Measurements from ENCODE around the gene EDDM3A.
"Not testable (repeated sequence)": the region's sequence is repeated elsewhere in the genome, so short reads cannot be mapped to it uniquely, and the experiment has no call there.

The EDDM3A gene

GRCh38 chr14:20712904-20713303 is 32.8 kb upstream of the EDDM3A start:
- H3K9me3 Mint-ChIP-seq, result no peaks in the 10 kb centered on the region
- H3K36me3 Mint-ChIP-seq (ENCODE audit: low read depth), result no peaks in the 10 kb centered on the region
- peaks cover 7% of the 10 kb centered on the region for H3K27me3 Mint-ChIP-seq (ENCODE audit: low read depth)
- TF ChIP-seq, protein P1, sequence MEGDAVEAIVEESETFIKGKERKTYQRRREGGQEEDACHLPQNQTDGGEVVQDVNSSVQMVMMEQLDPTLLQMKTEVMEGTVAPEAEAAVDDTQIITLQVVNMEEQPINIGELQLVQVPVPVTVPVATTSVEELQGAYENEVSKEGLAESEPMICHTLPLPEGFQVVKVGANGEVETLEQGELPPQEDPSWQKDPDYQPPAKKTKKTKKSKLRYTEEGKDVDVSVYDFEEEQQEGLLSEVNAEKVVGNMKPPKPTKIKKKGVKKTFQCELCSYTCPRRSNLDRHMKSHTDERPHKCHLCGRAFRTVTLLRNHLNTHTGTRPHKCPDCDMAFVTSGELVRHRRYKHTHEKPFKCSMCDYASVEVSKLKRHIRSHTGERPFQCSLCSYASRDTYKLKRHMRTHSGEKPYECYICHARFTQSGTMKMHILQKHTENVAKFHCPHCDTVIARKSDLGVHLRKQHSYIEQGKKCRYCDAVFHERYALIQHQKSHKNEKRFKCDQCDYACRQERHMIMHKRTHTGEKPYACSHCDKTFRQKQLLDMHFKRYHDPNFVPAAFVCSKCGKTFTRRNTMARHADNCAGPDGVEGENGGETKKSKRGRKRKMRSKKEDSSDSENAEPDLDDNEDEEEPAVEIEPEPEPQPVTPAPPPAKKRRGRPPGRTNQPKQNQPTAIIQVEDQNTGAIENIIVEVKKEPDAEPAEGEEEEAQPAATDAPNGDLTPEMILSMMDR (IDR thresholded peaks at IDR 0.05; ENCODE audit: unreplicated experiment in 3 of 3), result no peak
- no peak overlapping the region for H3K4me3 Mint-ChIP-seq
- no peak overlapping the region for H3K27ac Mint-ChIP-seq
- H3K4me1 Mint-ChIP-seq, result peaks cover 8% of the 10 kb centered on the region

GRCh38 chr14:20714593-20715250 is 31.0 kb upstream of the EDDM3A start:
- TF ChIP-seq, protein P1 (IDR thresholded peaks at IDR 0.05; ENCODE audit: unreplicated experiment in 3 of 3), result no peak
- no peak overlapping the region for H3K4me3 Mint-ChIP-seq
- peaks cover 8% of the 10 kb centered on the region for H3K27me3 Mint-ChIP-seq (ENCODE audit: low read depth)
- no peak overlapping the region for H3K27ac Mint-ChIP-seq
- H3K36me3 Mint-ChIP-seq (ENCODE audit: low read depth), result no peaks in the 10 kb centered on the region
- peaks cover 8% of the 10 kb centered on the region for H3K4me1 Mint-ChIP-seq
- no peaks in the 10 kb centered on the region for H3K9me3 Mint-ChIP-seq

GRCh38 chr14:20719777-20720176 is 25.9 kb upstream of the EDDM3A start:
- TF ChIP-seq, protein P1 (IDR thresholded peaks at IDR 0.05; ENCODE audit: unreplicated experiment in 3 of 3), result no peak
- Mint-ChIP-seq H3K27ac (peak overlapping the region; percentile 10 to 94 (median 81)), H3K4me1 (peaks cover 3% of the 10 kb centered on the region), H3K36me3 (ENCODE audit: low read depth) (no peaks in the 10 kb centered on the region), H3K9me3 (no peaks in the 10 kb centered on the region), H3K27me3 (ENCODE audit: low read depth) (peaks cover 11% of the 10 kb centered on the region), H3K4me3 (no peak overlapping the region)

- H3K4me3 Mint-ChIP-seq, result no peak overlapping the region
- H3K36me3 Mint-ChIP-seq (ENCODE audit: low read depth), result no peaks in the 10 kb centered on the region
- no peak overlapping the region for H3K27ac Mint-ChIP-seq
- H3K4me1 Mint-ChIP-seq, result no peaks in the 10 kb centered on the region
- TF ChIP-seq, protein P1 (IDR thresholded peaks at IDR 0.05; ENCODE audit: unreplicated experiment in 3 of 3), result no peak
- H3K27me3 Mint-ChIP-seq (ENCODE audit: low read depth), result peaks cover 7% of the 10 kb centered on the region
- H3K9me3 Mint-ChIP-seq, result no peaks in the 10 kb centered on the region
Observed at GRCh38 chr14:20720741-20721140, 24.9 kb upstream of the EDDM3A start.

- peaks cover 7% of the 10 kb centered on the region for H3K27me3 Mint-ChIP-seq (ENCODE audit: low read depth)
- TF ChIP-seq, protein P1 (IDR thresholded peaks at IDR 0.05; ENCODE audit: unreplicated experiment in 3 of 3), result no peak
- no peak overlapping the region for H3K27ac Mint-ChIP-seq
- H3K36me3 Mint-ChIP-seq (ENCODE audit: low read depth), result no peaks in the 10 kb centered on the region
- H3K4me1 Mint-ChIP-seq, result no peaks in the 10 kb centered on the region
- no peaks in the 10 kb centered on the region for H3K9me3 Mint-ChIP-seq
- H3K4me3 Mint-ChIP-seq, result no peak overlapping the region
Observed at GRCh38 chr14:20722016-20722415, 23.7 kb upstream of the EDDM3A start.

DNA sequence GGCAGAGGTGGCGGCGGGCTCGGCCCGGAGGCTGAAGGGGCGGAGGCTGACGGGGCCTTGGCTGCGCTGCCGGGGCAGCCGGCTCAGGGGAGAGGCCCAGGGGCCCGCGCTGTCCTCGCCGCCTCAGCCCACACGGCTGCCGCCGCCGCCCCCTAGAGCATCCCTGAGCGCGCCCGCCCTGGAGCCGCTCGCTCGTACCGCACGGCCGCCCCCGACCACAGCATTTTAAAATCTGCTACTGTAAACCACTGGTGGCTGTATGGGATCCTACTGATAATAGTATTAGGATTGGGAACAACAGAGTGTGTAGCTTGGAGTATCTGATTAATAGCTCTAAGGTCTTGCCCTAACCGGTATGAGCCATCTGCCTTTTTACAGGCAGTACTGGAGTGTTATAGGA is 22.2 kb upstream of the EDDM3A start:
- no peaks in the 10 kb centered on the region for H3K36me3 Mint-ChIP-seq (ENCODE audit: low read depth)
- H3K9me3 Mint-ChIP-seq, result no peaks in the 10 kb centered on the region
- TF ChIP-seq, protein P1 (IDR thresholded peaks at IDR 0.05; ENCODE audit: unreplicated experiment in 3 of 3), result no peak
- no peak overlapping the region for H3K4me3 Mint-ChIP-seq
- H3K27me3 Mint-ChIP-seq (ENCODE audit: low read depth), result peaks cover 4% of the 10 kb centered on the region
- no peak overlapping the region for H3K27ac Mint-ChIP-seq
- H3K4me1 Mint-ChIP-seq, result no peaks in the 10 kb centered on the region

DNA sequence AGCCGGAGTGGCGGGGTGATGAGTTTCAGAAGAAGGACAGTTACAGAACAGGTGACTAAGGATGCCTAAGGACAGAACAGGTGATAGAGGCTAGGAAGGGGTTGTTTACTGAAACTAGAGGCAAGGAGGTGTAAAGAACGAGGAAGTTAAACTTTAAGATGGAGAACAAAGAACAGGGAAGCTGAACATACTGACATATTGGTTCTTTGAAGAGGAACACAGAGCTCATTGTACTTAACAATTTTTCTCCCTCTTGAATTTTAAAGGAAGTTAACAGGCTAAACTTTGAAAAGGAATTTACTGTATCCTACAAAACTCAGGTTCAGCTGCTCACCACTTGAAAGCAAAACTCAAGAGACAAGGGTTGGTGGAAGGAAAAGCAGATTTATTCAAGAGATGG is 19.6 kb upstream of the EDDM3A start:
- not testable (repeated sequence) for H3K4me1 Mint-ChIP-seq; H3K9me3 Mint-ChIP-seq; H3K36me3 Mint-ChIP-seq (ENCODE audit: low read depth); H3K4me3 Mint-ChIP-seq; H3K27me3 Mint-ChIP-seq (ENCODE audit: low read depth)
- peak overlapping the region in 2 of 3 experiments; percentile 2 to 78 for H3K27ac Mint-ChIP-seq

All from nephron (organoid).